Erythroblast (primary cell): ENCODE data around the gene APBB3.

Experiments
- GATA1 ChIP-seq: IDR thresholded peaks from 2 replicates; pipeline ENCODE4 v1.6.1; 2011; ENCODE audit warnings: low read depth, mild to moderate bottlenecking, control low read depth, low read length, moderate library complexity
- POLR2A ChIP-seq: IDR thresholded peaks from 2 replicates; pipeline ENCODE4 v1.6.1; 2011; ENCODE audit warnings: mild to moderate bottlenecking, low read length

GRCh38 chr5:140598836-140599235 lies 34.4 kb upstream of the APBB3 start:
- TF ChIP-seq POLR2A (no peak), GATA1 (no peak)
